Osteoblast (primary cell): Measurements from ENCODE around the gene TMCC1. TPM values are rescaled to one million over a fixed set of nuclear protein-coding genes. Genes with fewer than 3 reads are reported as not detected.

ENCODE experiments used
- DNase-seq: peaks from one replicate; pipeline ENCODE4 v3.0.0; 2011; ENCODE audit warnings: low spot score, mixed read lengths; ENCODE audit not compliant: insufficient read length; ENCODE audit errors: missing footprints
- H2AFZ ChIP-seq: 2 replicates; pipeline ENCODE4 v1.6.0; 2011; ENCODE audit warnings: mild to moderate bottlenecking, low read length
- H3K27ac ChIP-seq: 2 replicates; pipeline ENCODE4 v1.5.1; 2011; ENCODE audit warnings: mild to moderate bottlenecking, low read depth, low read length, moderate library complexity
- H3K27me3 ChIP-seq: 2 replicates; pipeline ENCODE4 v1.6.0; 2012; ENCODE audit warnings: mild to moderate bottlenecking, control low read depth, inconsistent platforms, low read length, moderate library complexity; ENCODE audit not compliant: insufficient read depth
- H3K36me3 ChIP-seq: 2 replicates; pipeline ENCODE4 v1.5.1; 2011; ENCODE audit warnings: mild to moderate bottlenecking, low read length, control low read depth, moderate library complexity; ENCODE audit not compliant: insufficient read depth
- H3K4me1 ChIP-seq: 2 replicates; pipeline ENCODE4 v1.5.1; 2011; ENCODE audit warnings: mild to moderate bottlenecking, low read length, control low read depth, moderate library complexity; ENCODE audit not compliant: insufficient read depth
- H3K4me2 ChIP-seq: 2 replicates; pipeline ENCODE4 v1.6.0; 2011; ENCODE audit warnings: mild to moderate bottlenecking, low read length; ENCODE audit not compliant: insufficient read depth
- H3K4me3 ChIP-seq: fragments of 200-600 bp; sonication (generic); 3 replicates; pipeline ENCODE4 v1.5.1; 2012; ENCODE audit warnings: mild to moderate bottlenecking, low read length, inconsistent platforms; ENCODE audit not compliant: insufficient read depth
- H3K79me2 ChIP-seq: 2 replicates; pipeline ENCODE4 v1.6.0; 2012; ENCODE audit warnings: mild to moderate bottlenecking, low read length, control low read depth, inconsistent platforms; ENCODE audit not compliant: insufficient read depth
- H3K9me3 ChIP-seq: 2 replicates; pipeline ENCODE4 v1.5.1; 2011; ENCODE audit warnings: low read depth, low read length, control low read depth
- H4K20me1 ChIP-seq: 2 replicates; pipeline ENCODE4 v1.6.0; 2012; ENCODE audit warnings: mild to moderate bottlenecking, low read length, control low read depth; ENCODE audit not compliant: insufficient read depth
- total RNA-seq: library from RNA; depleted of rRNA; stranded (reverse); fragments of >200 nt; gene quantifications from 2 replicates; pipeline ENCODE4 v1.2.3, GENCODE V29; 2012
- TF ChIP-seq, protein P1 (sequence below): IDR thresholded peaks from 2 replicates; pipeline ENCODE4 v1.5.1; 2011; ENCODE audit warnings: mild to moderate bottlenecking, low read depth, low read length, moderate library complexity; ENCODE audit errors: extremely low read depth

Gene TMCC1
- total RNA-seq, 1 donor: 17.4 TPM

DNA sequence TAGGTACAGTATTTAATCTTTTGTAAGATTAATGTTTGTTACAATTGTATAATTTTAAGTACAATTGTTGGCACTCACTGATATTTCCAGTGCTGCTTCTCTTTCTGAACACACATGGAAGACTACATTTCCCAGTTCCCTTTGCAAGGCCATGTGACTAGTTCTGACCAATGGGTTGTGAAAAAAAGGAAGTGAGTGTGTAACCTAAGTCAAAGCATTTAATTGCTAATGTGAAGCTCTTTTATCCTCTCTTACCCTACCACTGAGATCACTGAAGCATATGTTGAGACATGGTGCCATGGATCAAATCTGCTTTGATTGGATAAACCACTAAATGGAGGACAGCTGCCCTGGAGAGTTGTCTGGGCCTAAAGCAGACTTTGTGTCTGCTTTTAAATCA, 203.1 kb downstream of the TMCC1 start:
- Histone ChIP-seq H3K27ac (no peak overlapping the region), H3K4me2 (no peak overlapping the region), H3K79me2 (peaks cover 8% of the 10 kb centered on the region), H3K4me3 (no peak overlapping the region), H3K9me3 (no peaks in the 10 kb centered on the region), H3K27me3 (no peaks in the 10 kb centered on the region), H2AFZ (no peak overlapping the region), H3K4me1 (peaks cover 11% of the 10 kb centered on the region), H3K36me3 (no peaks in the 10 kb centered on the region), H4K20me1 (peaks cover 12% of the 10 kb centered on the region)
- DNase-seq: no peak
- TF ChIP-seq, protein P1, sequence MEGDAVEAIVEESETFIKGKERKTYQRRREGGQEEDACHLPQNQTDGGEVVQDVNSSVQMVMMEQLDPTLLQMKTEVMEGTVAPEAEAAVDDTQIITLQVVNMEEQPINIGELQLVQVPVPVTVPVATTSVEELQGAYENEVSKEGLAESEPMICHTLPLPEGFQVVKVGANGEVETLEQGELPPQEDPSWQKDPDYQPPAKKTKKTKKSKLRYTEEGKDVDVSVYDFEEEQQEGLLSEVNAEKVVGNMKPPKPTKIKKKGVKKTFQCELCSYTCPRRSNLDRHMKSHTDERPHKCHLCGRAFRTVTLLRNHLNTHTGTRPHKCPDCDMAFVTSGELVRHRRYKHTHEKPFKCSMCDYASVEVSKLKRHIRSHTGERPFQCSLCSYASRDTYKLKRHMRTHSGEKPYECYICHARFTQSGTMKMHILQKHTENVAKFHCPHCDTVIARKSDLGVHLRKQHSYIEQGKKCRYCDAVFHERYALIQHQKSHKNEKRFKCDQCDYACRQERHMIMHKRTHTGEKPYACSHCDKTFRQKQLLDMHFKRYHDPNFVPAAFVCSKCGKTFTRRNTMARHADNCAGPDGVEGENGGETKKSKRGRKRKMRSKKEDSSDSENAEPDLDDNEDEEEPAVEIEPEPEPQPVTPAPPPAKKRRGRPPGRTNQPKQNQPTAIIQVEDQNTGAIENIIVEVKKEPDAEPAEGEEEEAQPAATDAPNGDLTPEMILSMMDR: no peak

DNA sequence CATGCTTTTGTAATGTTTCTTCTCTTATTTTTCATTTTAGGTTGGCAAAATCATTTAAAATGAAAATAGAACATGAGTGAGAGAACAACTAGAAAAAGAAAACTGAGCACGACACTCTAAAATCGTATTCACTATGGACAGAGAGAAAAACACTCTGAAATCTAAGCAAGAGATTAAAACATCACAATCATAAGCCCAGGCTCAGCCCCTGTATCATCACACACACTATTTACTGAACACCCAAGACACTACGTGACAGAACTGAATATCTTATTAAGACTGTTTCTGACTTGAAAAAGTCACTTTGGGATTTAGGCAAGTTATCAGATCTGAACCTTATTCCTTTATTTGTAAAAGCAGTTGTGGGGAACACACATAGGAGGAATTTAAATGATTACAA, 204.5 kb downstream of the TMCC1 start:
- Histone ChIP-seq H4K20me1 (peaks cover 7% of the 10 kb centered on the region), H3K27me3 (no peaks in the 10 kb centered on the region), H3K4me1 (peaks cover 11% of the 10 kb centered on the region), H3K4me3 (no peak overlapping the region), H3K79me2 (peaks cover 9% of the 10 kb centered on the region), H3K9me3 (no peaks in the 10 kb centered on the region), H3K4me2 (peak overlapping the region; percentile 79), H2AFZ (no peak overlapping the region), H3K27ac (no peak overlapping the region), H3K36me3 (no peaks in the 10 kb centered on the region)
- no peak for DNase-seq
- TF ChIP-seq, protein P1: no peak

DNA sequence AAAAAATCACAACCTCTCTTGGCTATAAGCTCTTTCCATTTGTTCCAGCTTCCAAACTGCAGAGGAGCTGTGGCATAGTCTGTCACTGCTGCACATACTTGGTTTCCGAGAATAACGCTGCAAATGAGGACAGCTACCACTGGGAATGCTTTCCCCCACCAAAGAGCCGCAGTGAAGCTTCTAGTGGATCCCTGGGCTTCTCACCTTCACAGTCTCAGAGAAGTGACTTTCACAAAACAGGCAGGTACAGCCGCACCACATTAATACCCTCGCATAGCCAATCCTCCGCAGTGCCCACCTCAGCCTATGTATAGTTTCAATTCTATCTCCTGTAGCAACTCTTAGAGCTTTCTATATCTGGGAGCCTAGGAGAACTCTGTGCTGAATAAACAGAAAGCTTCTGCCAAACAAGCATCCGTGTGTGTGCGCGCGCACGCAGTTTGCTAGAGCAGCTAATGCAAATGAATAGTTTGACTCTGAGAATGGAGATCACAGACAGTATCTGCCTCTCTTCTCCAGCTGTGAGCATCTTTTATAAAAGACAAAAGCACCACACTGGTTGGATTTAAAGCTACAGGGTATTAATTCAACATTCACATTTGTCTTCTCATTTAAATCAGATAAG, 205.1 kb downstream of the TMCC1 start:
- no peaks in the 10 kb centered on the region for H3K36me3 ChIP-seq
- no peak for DNase-seq
- H3K27ac ChIP-seq: peak overlapping the region; percentile 50
- peaks cover 9% of the 10 kb centered on the region for H3K79me2 ChIP-seq
- peak overlapping the region; percentile 36 for H2AFZ ChIP-seq
- H3K4me3 ChIP-seq: peak overlapping the region; percentile 64
- TF ChIP-seq, protein P1: no peak
- no peaks in the 10 kb centered on the region for H3K27me3 ChIP-seq
- peak overlapping the region; percentile 79 for H3K4me2 ChIP-seq
- no peaks in the 10 kb centered on the region for H3K9me3 ChIP-seq
- H4K20me1 ChIP-seq: peaks cover 7% of the 10 kb centered on the region
- H3K4me1 ChIP-seq: peaks cover 11% of the 10 kb centered on the region

DNA sequence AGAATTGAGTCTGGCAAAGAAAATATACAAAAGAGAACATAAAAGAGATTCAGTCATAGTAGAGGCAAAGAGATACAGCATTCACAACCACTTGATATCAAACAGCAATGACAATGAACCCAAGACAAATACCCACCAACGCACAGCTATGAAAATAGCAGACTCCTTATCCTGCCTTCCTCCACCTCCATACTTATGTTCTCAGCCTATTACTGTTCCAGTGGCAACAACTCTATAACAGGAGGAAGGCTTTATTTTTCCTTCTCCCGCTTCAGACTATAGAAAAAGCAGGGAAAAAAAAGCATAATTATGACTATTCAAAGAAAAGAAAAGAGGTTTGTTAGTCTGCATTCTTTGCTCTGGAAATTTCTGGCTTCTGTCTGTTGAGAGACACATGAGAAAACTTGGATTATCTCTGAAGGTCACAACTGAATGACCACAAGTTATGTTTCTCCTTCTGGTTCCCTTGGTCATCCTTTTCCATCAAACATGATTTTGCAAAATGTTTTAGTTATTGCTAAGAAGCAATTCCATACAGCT, 205.9 kb downstream of the TMCC1 start:
- H3K9me3 ChIP-seq: no peaks in the 10 kb centered on the region
- H2AFZ ChIP-seq: no peak overlapping the region
- H3K4me3 ChIP-seq: no peak overlapping the region
- no peaks in the 10 kb centered on the region for H3K36me3 ChIP-seq
- DNase-seq: no peak
- H3K4me1 ChIP-seq: peaks cover 11% of the 10 kb centered on the region
- TF ChIP-seq, protein P1: no peak
- peak overlapping the region; percentile 79 for H3K4me2 ChIP-seq
- no peak overlapping the region for H3K27ac ChIP-seq
- H3K27me3 ChIP-seq: no peaks in the 10 kb centered on the region
- H4K20me1 ChIP-seq: peaks cover 7% of the 10 kb centered on the region
- peaks cover 9% of the 10 kb centered on the region for H3K79me2 ChIP-seq
